ENCODE measurements around the gene CLCN6. TPM values are rescaled to one million over a fixed set of nuclear protein-coding genes. Genes with fewer than 3 reads are reported as not detected.
A peak's percentile ranks its signal among the peaks of the same experiment; 100 is the strongest.

Gene CLCN6
- total RNA-seq, 4 donors from 2014 or later: 14.6 to 31.5 (median 22.7) TPM

DNA sequence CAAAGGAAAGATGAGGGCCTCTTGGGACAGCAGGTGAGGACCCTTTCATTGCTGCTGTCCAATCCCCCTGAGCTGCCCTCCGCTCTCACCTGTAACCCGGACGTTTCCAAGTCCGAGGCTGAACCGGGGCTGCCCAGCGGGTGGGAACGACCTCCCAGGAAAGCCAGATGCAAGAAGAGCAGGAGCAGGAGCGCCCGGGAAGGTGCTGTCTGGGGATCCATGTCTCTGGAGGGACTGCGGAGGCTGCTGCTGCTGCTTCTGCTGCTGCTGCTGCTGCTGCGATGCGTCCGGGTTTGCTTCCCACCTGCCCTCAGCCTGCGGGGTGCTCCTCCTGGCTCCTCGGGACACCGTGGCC, 52.6 kb downstream of the CLCN6 start, which contains the start of gene NPPB:
TSS of gene NPPB (minus strand) at position 333 of the 355 bp plus-strand sequence. CDS start at position 221, 112 bp downstream.
- no peaks in the 10 kb centered on the region for H3K4me1 ChIP-seq
- H3K36me3 ChIP-seq: no peaks in the 10 kb centered on the region
- DNase-seq: no peak
- no peak within 1 kb of the TSS for H3K27ac ChIP-seq
- intact Hi-C loops (cut with DNase I; ENCODE audit: low total_unique reads): no loop called here
- H3K4me3 ChIP-seq: no peak within 1 kb of the TSS
- no peaks in the 10 kb centered on the region for H3K9me3 ChIP-seq
- H3K27me3 ChIP-seq: peaks cover 3 to 17% of the 10 kb centered on the region in 2 donors
- TF ChIP-seq, protein P1, sequence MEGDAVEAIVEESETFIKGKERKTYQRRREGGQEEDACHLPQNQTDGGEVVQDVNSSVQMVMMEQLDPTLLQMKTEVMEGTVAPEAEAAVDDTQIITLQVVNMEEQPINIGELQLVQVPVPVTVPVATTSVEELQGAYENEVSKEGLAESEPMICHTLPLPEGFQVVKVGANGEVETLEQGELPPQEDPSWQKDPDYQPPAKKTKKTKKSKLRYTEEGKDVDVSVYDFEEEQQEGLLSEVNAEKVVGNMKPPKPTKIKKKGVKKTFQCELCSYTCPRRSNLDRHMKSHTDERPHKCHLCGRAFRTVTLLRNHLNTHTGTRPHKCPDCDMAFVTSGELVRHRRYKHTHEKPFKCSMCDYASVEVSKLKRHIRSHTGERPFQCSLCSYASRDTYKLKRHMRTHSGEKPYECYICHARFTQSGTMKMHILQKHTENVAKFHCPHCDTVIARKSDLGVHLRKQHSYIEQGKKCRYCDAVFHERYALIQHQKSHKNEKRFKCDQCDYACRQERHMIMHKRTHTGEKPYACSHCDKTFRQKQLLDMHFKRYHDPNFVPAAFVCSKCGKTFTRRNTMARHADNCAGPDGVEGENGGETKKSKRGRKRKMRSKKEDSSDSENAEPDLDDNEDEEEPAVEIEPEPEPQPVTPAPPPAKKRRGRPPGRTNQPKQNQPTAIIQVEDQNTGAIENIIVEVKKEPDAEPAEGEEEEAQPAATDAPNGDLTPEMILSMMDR (IDR thresholded peaks at IDR 0.05): no peak
- no peak for TF ChIP-seq POLR2A (IDR thresholded peaks at IDR 0.05)

DNA sequence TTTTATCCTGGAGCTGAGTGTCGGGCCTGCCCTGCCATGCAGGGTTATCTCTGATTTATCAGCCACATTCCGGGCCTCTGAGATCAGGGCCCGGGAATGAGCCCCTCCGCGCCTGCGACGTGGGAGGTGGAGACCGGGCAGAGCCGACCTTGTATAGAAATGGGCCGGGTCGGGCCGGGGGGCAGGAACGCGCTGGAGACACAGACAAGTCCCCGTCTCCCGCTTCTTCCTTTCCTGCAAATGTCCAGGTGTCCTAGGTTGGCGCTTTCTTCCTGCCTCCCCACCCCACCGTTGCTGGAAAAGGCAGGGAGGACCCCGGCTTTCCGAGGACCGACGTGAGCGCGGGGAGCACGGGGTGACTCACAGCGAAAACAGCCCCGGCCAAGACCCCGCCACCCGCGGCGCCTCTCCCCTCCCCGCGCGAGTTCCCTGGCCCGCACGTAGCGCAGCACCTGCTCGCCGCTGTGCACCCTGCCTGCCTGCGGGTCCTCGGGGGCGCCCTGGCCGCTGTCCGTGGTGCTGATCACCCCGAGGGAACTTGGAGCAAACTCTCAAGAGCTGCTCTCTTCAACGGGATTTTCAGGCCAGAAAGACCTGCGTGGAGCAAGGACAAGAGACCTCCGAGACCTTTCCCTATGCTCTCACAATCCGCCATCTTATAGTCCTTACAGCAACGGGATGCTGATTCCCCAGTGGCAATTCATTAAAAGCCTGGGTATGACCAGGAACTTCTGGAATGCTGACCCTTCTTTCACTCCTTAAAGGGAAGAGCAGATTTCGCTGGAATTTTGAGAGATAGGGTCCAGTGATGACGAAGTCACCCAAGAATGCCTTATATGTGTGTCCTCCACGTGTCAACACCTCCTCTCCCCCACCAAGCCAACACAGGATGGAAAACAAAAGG, 53.2 kb downstream of the CLCN6 start:
- Histone ChIP-seq H3K27ac (no peak overlapping the region), H3K27me3 (peaks cover 3 to 17% of the 10 kb centered on the region in 2 donors), H3K9me3 (no peaks in the 10 kb centered on the region), H3K36me3 (no peaks in the 10 kb centered on the region), H3K4me1 (no peaks in the 10 kb centered on the region), H3K4me3 (no peak overlapping the region)
- intact Hi-C loops (cut with DNase I; ENCODE audit: low total_unique reads): no loop called here
- peak; percentile 43 to 53 for DNase-seq
- TF ChIP-seq, protein P1 (IDR thresholded peaks at IDR 0.05): peak in 2 of 4 experiments; percentile 19 to 22
- no peak for TF ChIP-seq POLR2A (IDR thresholded peaks at IDR 0.05)

DNA sequence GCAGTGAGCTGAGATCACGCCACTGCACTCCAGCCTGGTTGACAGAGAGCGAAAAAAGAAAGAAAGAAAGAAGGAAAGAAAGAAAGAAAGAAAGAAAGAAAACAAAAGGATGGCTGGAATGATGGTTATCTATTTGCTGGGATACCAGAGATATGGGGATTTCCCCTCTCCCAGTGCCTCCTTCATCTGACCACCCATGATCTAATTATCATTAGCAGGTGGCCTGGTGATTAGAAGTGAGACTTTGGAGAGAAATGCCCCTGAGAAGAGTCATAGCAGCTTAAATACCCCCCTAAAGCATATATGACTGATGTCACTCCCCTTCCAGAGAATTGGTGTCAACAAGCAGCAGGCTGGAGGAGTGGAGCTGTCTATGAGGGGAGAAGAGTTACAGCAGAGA, 54.1 kb downstream of the CLCN6 start:
- Histone ChIP-seq H3K9me3 (no peaks in the 10 kb centered on the region), H3K27me3 (peaks cover 3 to 17% of the 10 kb centered on the region in 2 donors), H3K4me1 (no peaks in the 10 kb centered on the region), H3K27ac (no peak overlapping the region), H3K4me3 (no peak overlapping the region), H3K36me3 (no peaks in the 10 kb centered on the region)
- no peak for DNase-seq
- intact Hi-C loops (cut with DNase I; ENCODE audit: low total_unique reads): no loop called here
- TF ChIP-seq, protein P1 (IDR thresholded peaks at IDR 0.05): no peak
- no peak for TF ChIP-seq POLR2A (IDR thresholded peaks at IDR 0.05)

DNA sequence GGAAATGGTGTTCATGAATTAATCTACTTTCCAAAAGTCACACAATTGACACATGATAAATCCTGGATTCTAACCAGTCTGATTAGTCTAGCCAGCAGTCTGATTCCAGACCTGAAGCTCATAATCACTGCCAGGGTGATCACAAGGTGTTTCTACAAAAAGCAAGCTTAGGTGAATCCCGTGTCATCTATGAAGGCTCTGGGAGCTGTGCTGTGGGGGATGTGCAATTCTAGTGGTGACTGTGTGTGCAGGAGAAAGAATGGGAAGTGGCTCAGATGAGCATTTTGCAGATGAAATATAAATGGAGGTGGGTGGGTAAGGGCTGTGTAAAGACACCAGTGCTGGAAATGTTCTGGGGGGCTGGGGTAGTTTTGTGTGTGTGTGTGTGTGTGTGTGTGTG, 54.6 kb downstream of the CLCN6 start:
- Histone ChIP-seq H3K36me3 (no peaks in the 10 kb centered on the region), H3K4me1 (no peaks in the 10 kb centered on the region), H3K27me3 (peaks cover 3 to 17% of the 10 kb centered on the region in 2 donors), H3K27ac (no peak overlapping the region), H3K9me3 (no peaks in the 10 kb centered on the region), H3K4me3 (no peak overlapping the region)
- no peak for DNase-seq
- TF ChIP-seq, protein P1 (IDR thresholded peaks at IDR 0.05): no peak
- no peak for TF ChIP-seq POLR2A (IDR thresholded peaks at IDR 0.05)
- intact Hi-C loops (cut with DNase I; ENCODE audit: low total_unique reads): no loop called here

DNA sequence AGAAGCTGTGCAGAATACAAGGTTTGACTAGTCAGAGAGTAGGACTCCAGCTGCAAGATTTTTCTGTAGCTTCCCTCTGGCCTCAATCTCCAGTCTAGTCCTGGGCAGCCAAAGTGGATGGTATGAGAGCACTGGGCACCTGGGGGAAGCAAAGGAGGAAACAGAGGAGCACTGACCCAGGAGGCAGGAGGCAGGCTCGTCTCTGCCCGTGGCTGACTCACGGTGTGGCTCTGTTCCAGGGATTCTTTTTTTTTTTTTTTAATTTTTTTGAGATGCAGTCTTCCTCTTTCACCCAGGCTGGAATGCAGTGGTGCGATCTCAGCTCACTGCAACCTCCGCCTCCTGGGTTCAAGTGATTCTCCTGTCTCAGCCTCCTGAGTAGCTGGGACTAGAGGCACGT, 56.9 kb downstream of the CLCN6 start:
- Histone ChIP-seq H3K36me3 (no peaks in the 10 kb centered on the region), H3K27ac (no peak overlapping the region), H3K4me3 (no peak overlapping the region), H3K27me3 (peaks cover 3 to 17% of the 10 kb centered on the region in 2 donors), H3K9me3 (no peaks in the 10 kb centered on the region), H3K4me1 (no peaks in the 10 kb centered on the region)
- no peak for DNase-seq
- intact Hi-C loops (cut with DNase I; ENCODE audit: low total_unique reads): no loop called here
- TF ChIP-seq, protein P1 (IDR thresholded peaks at IDR 0.05): no peak
- TF ChIP-seq POLR2A (IDR thresholded peaks at IDR 0.05): no peak

All from uterus (tissue), 4 donors.